Progenitor cell of endocrine pancreas (in vitro differentiated cells): ENCODE measurements around the gene BRF1. TPM values are rescaled to one million over a fixed set of nuclear protein-coding genes. Genes with fewer than 3 reads are reported as not detected.

Experiments
- DNase-seq: peaks from one replicate; pipeline ENCODE4 v3.0.0; 2021; ENCODE audit warnings: low spot score; ENCODE audit not compliant: unreplicated experiment
- H3K27ac Mint-ChIP-seq: 2 replicates; pipeline ENCODE4 v1.8.0; 2021; ENCODE audit warnings: mild to moderate bottlenecking, moderate library complexity, mixed read lengths
- H3K27me3 Mint-ChIP-seq: 2 replicates; pipeline ENCODE4 v1.8.0; 2021; ENCODE audit warnings: mixed read lengths
- H3K36me3 Mint-ChIP-seq: 2 replicates; pipeline ENCODE4 v1.8.0; 2022; ENCODE audit warnings: mixed read lengths; ENCODE audit not compliant: insufficient read depth
- H3K4me1 Mint-ChIP-seq: 2 replicates; pipeline ENCODE4 v1.8.0; 2021; ENCODE audit warnings: low read depth, mixed read lengths
- H3K4me3 Mint-ChIP-seq: 2 replicates; pipeline ENCODE4 v1.8.0; 2021; ENCODE audit warnings: low read depth, mild to moderate bottlenecking, moderate library complexity, mixed read lengths
- H3K9me3 Mint-ChIP-seq: 2 replicates; pipeline ENCODE4 v1.8.0; 2021; ENCODE audit warnings: low read depth, mixed read lengths
- total RNA-seq: library from RNA; stranded (reverse); gene quantifications from 2 replicates; pipeline ENCODE4 v1.2.1, GENCODE V29; 2021
- TF ChIP-seq, protein P1 (sequence below): fragments of 200-600 bp; sonication (generic); IDR thresholded peaks from one replicate; pipeline ENCODE4 v1.5.0; 2021; ENCODE audit warnings: antibody characterized with exemption, mild to moderate bottlenecking; ENCODE audit not compliant: unreplicated experiment

BRF1 gene
- total RNA-seq, 1 donor from 2014 or later: 49.9 TPM

GRCh38 chr14:105208738-105209075 lies 92.1 kb downstream of the BRF1 start:
- no peaks in the 10 kb centered on the region for H3K36me3 Mint-ChIP-seq
- H3K27ac Mint-ChIP-seq: no peak overlapping the region
- no peak for DNase-seq
- no peaks in the 10 kb centered on the region for H3K9me3 Mint-ChIP-seq
- no peaks in the 10 kb centered on the region for H3K4me1 Mint-ChIP-seq
- H3K27me3 Mint-ChIP-seq: no peaks in the 10 kb centered on the region
- TF ChIP-seq, protein P1, sequence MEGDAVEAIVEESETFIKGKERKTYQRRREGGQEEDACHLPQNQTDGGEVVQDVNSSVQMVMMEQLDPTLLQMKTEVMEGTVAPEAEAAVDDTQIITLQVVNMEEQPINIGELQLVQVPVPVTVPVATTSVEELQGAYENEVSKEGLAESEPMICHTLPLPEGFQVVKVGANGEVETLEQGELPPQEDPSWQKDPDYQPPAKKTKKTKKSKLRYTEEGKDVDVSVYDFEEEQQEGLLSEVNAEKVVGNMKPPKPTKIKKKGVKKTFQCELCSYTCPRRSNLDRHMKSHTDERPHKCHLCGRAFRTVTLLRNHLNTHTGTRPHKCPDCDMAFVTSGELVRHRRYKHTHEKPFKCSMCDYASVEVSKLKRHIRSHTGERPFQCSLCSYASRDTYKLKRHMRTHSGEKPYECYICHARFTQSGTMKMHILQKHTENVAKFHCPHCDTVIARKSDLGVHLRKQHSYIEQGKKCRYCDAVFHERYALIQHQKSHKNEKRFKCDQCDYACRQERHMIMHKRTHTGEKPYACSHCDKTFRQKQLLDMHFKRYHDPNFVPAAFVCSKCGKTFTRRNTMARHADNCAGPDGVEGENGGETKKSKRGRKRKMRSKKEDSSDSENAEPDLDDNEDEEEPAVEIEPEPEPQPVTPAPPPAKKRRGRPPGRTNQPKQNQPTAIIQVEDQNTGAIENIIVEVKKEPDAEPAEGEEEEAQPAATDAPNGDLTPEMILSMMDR: no peak
- no peak overlapping the region for H3K4me3 Mint-ChIP-seq

DNA sequence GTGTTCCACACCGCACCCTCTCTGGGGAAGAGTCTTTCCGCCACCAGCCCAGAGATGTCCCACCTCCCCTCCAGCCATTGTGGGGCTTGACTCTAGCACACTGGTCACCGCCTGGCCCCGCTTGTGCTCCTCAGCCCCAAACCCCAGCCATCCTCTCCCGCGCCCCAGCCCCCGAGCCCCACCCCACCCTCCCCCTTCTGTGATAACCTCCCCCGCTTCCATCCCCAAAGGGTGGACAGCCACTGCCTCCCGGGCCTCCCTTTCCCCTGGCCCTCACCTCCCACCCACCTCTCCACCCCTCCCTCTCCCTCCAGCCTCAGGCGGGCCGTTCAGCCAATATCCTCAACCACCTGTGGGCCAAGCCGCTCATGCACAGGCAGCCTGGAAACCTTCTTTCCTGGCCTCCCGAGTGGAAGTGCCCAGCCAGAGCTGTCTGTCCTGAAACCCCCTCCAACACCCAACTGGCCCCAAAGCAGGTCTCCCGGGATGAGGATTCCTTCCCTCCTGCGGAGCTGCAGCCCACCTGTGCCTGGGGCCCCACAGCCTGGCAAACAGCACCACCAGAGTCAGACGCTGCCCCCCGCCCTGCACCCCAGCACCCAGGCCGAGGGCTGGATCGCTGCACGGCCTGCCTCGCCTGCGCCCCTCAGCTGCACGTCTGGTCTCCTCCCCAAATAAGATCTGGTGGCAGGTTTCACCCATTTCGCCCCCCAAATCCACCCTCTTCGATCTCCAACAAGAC lies 92.6 kb downstream of the BRF1 start:
- DNase-seq: no peak
- no peak overlapping the region for H3K27ac Mint-ChIP-seq

GRCh38 chr14:105207460-105207901 lies 93.3 kb downstream of the BRF1 start:
- H3K9me3 Mint-ChIP-seq: no peaks in the 10 kb centered on the region
- no peak overlapping the region for H3K4me3 Mint-ChIP-seq
- no peaks in the 10 kb centered on the region for H3K4me1 Mint-ChIP-seq
- no peak overlapping the region for H3K27ac Mint-ChIP-seq
- TF ChIP-seq, protein P1: no peak
- DNase-seq: no peak
- H3K27me3 Mint-ChIP-seq: no peaks in the 10 kb centered on the region
- H3K36me3 Mint-ChIP-seq: no peaks in the 10 kb centered on the region

More for the DNA sequence above, 92.6 kb downstream of the BRF1 start:
- H3K27me3 Mint-ChIP-seq: no peaks in the 10 kb centered on the region
- H3K4me1 Mint-ChIP-seq: no peaks in the 10 kb centered on the region
- TF ChIP-seq, protein P1: no peak
- H3K36me3 Mint-ChIP-seq: no peaks in the 10 kb centered on the region
- no peaks in the 10 kb centered on the region for H3K9me3 Mint-ChIP-seq
- no peak overlapping the region for H3K4me3 Mint-ChIP-seq

DNA sequence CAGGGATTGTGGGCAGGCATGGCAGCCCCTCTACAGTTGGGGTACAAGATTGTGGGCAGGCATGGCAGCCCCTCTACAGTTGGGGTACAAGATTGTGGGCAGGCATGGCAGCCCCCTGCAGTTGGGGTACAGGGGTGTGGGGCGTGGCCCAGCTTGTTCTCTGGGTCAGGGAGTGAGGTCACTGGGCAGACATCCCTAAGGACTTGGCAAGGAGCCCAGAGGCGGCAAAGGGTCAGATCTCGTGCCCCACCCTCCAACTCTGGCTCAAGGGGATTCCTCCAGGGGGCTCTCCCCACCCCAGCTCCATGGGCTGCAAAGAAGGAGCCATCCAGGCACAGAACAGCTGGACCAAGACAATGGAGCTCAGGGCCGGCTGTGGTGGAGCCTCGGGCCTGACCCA lies 93.9 kb downstream of the BRF1 start:
- no peak for DNase-seq
- Mint-ChIP-seq H3K27me3 (no peaks in the 10 kb centered on the region), H3K27ac (no peak overlapping the region), H3K9me3 (no peaks in the 10 kb centered on the region), H3K36me3 (no peaks in the 10 kb centered on the region), H3K4me1 (no peaks in the 10 kb centered on the region), H3K4me3 (no peak overlapping the region)
- TF ChIP-seq, protein P1: no peak

DNA sequence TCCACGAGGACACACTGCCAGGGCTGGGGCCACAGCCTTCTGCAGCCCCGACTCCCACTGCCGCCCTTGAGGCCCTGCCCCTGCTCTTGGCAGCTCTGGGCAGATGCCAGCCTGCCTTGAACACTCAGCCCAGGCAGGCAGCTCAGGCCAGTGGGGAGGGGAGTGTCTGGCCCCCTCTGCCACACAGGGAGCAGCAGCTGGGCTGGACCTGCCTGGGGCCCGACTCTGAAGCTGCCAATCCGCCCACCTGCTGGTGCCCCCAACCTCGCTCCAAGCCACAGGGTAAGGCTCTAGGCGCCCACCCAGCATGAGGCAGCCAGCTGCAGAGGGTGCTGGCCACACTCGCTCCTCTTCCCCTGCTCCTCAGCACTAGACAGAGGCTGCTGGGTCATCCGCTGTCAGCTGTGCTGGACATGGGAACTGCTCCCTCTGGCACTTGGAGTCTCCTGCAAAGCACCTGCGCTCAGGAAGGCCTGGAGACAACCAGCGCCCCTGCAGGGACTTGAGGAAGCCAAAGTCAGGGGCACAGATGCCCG lies 95.1 kb downstream of the BRF1 start:
- TF ChIP-seq, protein P1: no peak
- H3K9me3 Mint-ChIP-seq: no peaks in the 10 kb centered on the region
- no peaks in the 10 kb centered on the region for H3K4me1 Mint-ChIP-seq
- H3K4me3 Mint-ChIP-seq: no peak overlapping the region
- H3K27ac Mint-ChIP-seq: no peak overlapping the region
- no peaks in the 10 kb centered on the region for H3K36me3 Mint-ChIP-seq
- no peaks in the 10 kb centered on the region for H3K27me3 Mint-ChIP-seq
- DNase-seq: no peak
